GM19395 (cell line): Measurements from ENCODE around the gene CAMKK1.

Source experiments
- ATAC-seq: cut with Tn5 transposase; IDR thresholded peaks from one replicate; pipeline ENCODE4 v1.9.1; 2021; ENCODE audit warnings: mild to moderate bottlenecking, moderate library complexity; ENCODE audit not compliant: unreplicated experiment

CAMKK1 gene

GRCh38 chr17:3918372-3919122, 25.7 kb upstream of the CAMKK1 start:
- no peak for ATAC-seq

GRCh38 chr17:3917391-3917931, 24.6 kb upstream of the CAMKK1 start:
- ATAC-seq, result no peak

GRCh38 chr17:3916825-3917224, 24.0 kb upstream of the CAMKK1 start:
- no peak for ATAC-seq

GRCh38 chr17:3915995-3916696, 23.3 kb upstream of the CAMKK1 start, which contains the start of gene P2RX1:
TSS of gene P2RX1 (minus strand) at chr17:3916465. CDS start at chr17:3916225, 240 bp downstream.
- no peak for ATAC-seq

GRCh38 chr17:3915581-3915994, 22.7 kb upstream of the CAMKK1 start:
- no peak for ATAC-seq

GRCh38 chr17:3914312-3914670, 21.4 kb upstream of the CAMKK1 start:
- ATAC-seq, result peak; percentile 54

GRCh38 chr17:3913531-3914311, 20.9 kb upstream of the CAMKK1 start:
- ATAC-seq, result peak; percentile 55

- no peak for ATAC-seq
Observed at GRCh38 chr17:3912827-3913226, 20.0 kb upstream of the CAMKK1 start.

GRCh38 chr17:3911271-3912053, 18.6 kb upstream of the CAMKK1 start:
- ATAC-seq, result peak; percentile 72

- ATAC-seq, result peak; percentile 1
Observed at GRCh38 chr17:3910420-3911270, 17.8 kb upstream of the CAMKK1 start.

- no peak for ATAC-seq
Observed at GRCh38 chr17:3909257-3909656, 16.4 kb upstream of the CAMKK1 start.

GRCh38 chr17:3907483-3908216, 14.8 kb upstream of the CAMKK1 start:
- ATAC-seq, result no peak

GRCh38 chr17:3906881-3907280, 14.0 kb upstream of the CAMKK1 start:
- ATAC-seq, result no peak

GRCh38 chr17:3905017-3905520, 12.2 kb upstream of the CAMKK1 start:
- ATAC-seq, result no peak

GRCh38 chr17:3904501-3904900, 11.6 kb upstream of the CAMKK1 start:
- ATAC-seq, result no peak

- no peak for ATAC-seq
Observed at GRCh38 chr17:3903881-3904290, 11.0 kb upstream of the CAMKK1 start.

- ATAC-seq, result no peak
Observed at GRCh38 chr17:3903051-3903825, 10.4 kb upstream of the CAMKK1 start.

GRCh38 chr17:3900646-3901045, 7.8 kb upstream of the CAMKK1 start:
- ATAC-seq, result no peak
